MCF 10A (cell line): ENCODE results near the gene RAC3. TPM values are rescaled to one million over a fixed set of nuclear protein-coding genes. Genes with fewer than 3 reads are reported as not detected.

ENCODE experiments used
- BruUV-seq: library from RNA; stranded (reverse); fragments of 400-500 nt; replicated peaks from 2 replicates; lab custom pipeline; 2021; lab: Mats Ljungman, UMichigan
- CTCF ChIA-PET: fragments of 300-600 bp; sonication (Branson Sonifier 250); formaldehyde crosslinking; extraction: SDS; loops from one replicate; lab custom pipeline; 2021; ENCODE audit warnings: antibody characterized with exemption, inconsistent platforms; lab: Yijun Ruan, JAX
- POLR2A ChIA-PET: fragments of 300-600, 350-650 bp; sonication (Branson Sonifier 250); formaldehyde crosslinking; extraction: SDS; loops from one replicate; lab custom pipeline; 2020; ENCODE audit warnings: antibody characterized with exemption, inconsistent platforms; lab: Yijun Ruan, JAX
- DNase-seq: peaks from one replicate; pipeline ENCODE4 v3.0.0-alpha.2; 2018; ENCODE audit not compliant: unreplicated experiment
- H3K27ac Mint-ChIP-seq: one replicate; pipeline ENCODE4 v1.8.0; 2022; ENCODE audit warnings: mild to moderate bottlenecking, low read depth, mixed read lengths; ENCODE audit not compliant: unreplicated experiment
- H3K27me3 Mint-ChIP-seq: one replicate; pipeline ENCODE4 v1.8.0; 2022; ENCODE audit warnings: mixed read lengths; ENCODE audit not compliant: insufficient read depth, unreplicated experiment
- H3K36me3 Mint-ChIP-seq: one replicate; pipeline ENCODE4 v1.8.0; 2022; ENCODE audit warnings: mild to moderate bottlenecking, moderate library complexity, mixed read lengths; ENCODE audit not compliant: insufficient read depth, unreplicated experiment
- H3K4me1 Mint-ChIP-seq: one replicate; pipeline ENCODE4 v1.8.0; 2022; ENCODE audit warnings: mixed read lengths; ENCODE audit not compliant: insufficient read depth, unreplicated experiment
- H3K4me3 Mint-ChIP-seq: one replicate; pipeline ENCODE4 v1.8.0; 2022; ENCODE audit warnings: mild to moderate bottlenecking, moderate library complexity, mixed read lengths; ENCODE audit not compliant: unreplicated experiment
- H3K9me3 Mint-ChIP-seq: one replicate; pipeline ENCODE4 v1.8.0; 2022; ENCODE audit warnings: mixed read lengths; ENCODE audit not compliant: unreplicated experiment
- intact Hi-C: fragments of 100-400 bp; cut with micrococcal nuclease; formaldehyde crosslinking; loops from 2 replicates; pipeline ENCODE4 v1.14.1; 2022
- total RNA-seq: library from RNA; stranded (reverse); gene quantifications from 2 replicates; pipeline ENCODE4 v1.2.3, GENCODE V29; 2022
- TF ChIP-seq, protein P1 (sequence below): fragments of 200-600 bp; IDR thresholded peaks from one replicate; pipeline ENCODE4 v1.8.0; 2022; ENCODE audit warnings: antibody characterized with exemption, mild to moderate bottlenecking; ENCODE audit not compliant: unreplicated experiment

RAC3 gene
- total RNA-seq, 1 experiment from 2014 or later, result 9.7 TPM

DNA sequence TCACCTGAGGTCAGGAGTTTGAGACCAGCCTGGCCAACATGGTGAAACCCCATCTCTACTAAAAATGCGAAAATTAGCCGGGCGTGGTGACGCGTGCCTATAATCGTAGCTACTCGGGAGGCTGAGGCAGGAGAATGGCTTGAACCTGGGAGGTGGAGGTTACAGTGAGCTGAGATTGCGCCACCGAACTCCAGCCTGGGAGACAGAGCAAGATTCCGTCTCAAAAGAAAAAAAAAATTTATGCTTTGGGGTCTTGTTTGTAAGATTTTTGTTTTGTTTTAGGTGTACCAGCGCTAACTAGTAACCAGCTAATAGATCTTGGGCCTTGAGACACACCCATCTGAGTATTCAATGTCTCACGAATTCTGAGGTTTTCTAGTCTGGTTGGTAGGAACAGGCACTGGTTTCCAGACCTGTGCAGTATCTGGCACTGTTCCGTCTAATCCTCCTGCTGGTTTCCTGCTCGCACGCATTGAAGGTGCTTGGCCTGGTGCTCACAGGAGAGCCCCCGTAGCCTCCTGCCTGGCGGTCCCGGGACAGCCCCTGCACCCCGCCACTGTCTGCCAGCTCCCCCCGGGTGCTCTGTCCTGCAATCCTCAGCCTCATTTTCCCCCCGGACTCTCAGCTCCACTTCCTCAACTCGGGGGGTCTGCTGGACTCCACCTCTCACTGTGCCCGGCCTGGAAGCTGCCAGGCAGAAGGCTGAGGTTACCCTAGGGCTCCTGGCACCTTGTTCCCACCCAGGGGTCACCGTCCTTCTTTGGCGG, 44.7 kb downstream of the RAC3 start:
- H3K4me3 Mint-ChIP-seq, result no peak overlapping the region
- intact Hi-C loops, result no loop called here
- no peak overlapping the region for H3K27ac Mint-ChIP-seq
- POLR2A ChIA-PET, result interaction anchor here (0.6 to 3.2 kb wide), 13 partner anchors 9 to 79 kb away, joined by 3 to 15 read pairs (median 4); partner anchors contain the start of genes DCXR and DUS1L
- no peak for DNase-seq
- no TSS peak for BruUV-seq
- no peaks in the 10 kb centered on the region for H3K27me3 Mint-ChIP-seq
- peaks cover 60% of the 10 kb centered on the region for H3K36me3 Mint-ChIP-seq
- TF ChIP-seq, protein P1, sequence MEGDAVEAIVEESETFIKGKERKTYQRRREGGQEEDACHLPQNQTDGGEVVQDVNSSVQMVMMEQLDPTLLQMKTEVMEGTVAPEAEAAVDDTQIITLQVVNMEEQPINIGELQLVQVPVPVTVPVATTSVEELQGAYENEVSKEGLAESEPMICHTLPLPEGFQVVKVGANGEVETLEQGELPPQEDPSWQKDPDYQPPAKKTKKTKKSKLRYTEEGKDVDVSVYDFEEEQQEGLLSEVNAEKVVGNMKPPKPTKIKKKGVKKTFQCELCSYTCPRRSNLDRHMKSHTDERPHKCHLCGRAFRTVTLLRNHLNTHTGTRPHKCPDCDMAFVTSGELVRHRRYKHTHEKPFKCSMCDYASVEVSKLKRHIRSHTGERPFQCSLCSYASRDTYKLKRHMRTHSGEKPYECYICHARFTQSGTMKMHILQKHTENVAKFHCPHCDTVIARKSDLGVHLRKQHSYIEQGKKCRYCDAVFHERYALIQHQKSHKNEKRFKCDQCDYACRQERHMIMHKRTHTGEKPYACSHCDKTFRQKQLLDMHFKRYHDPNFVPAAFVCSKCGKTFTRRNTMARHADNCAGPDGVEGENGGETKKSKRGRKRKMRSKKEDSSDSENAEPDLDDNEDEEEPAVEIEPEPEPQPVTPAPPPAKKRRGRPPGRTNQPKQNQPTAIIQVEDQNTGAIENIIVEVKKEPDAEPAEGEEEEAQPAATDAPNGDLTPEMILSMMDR, result no peak
- H3K9me3 Mint-ChIP-seq, result no peaks in the 10 kb centered on the region
- CTCF ChIA-PET, result interaction anchor here (0.7 kb wide), 1 partner anchor 96 kb away, joined by 3 read pairs; no protein-coding TSS in a partner anchor
- no peaks in the 10 kb centered on the region for H3K4me1 Mint-ChIP-seq

DNA sequence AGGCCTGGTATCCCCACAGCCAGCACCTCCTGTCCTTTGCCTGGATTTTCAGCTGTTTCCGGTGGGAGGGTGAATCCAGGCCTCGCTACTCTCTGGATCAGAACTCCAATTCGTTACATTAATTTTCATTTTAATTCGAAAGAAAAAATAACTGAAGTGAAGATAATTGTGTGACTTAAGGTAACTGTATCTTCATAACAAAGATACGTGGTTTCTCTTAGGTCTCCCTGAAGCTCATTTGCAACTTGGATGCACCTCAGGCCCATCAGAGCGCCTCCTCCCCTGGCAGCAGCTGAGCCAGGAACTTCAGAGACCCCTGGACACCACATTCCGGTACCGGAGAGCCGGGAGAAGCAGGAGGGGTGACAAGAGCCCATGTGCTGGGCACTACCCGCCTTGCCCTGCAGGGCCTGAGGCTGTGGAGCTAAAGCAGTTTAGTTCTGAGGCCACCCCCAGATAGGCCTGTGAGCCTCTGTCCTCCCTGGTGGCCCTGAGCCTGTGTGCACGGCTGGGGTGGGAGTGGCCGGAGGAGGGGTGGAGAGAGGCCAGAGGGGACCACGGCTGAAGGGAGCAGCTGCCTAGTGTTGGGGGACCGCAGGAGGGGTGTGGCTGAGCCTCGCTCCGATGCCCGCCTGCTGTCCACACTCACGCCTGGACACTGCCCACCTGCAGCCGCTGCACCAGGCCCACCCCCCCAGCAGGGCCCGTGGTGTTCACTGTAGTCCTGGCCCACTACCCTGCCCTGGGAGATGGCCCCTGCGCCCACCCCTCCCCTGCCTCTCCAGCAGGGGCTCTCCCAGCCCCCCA, 45.5 kb downstream of the RAC3 start:
- no peak for DNase-seq
- Mint-ChIP-seq H3K27ac (no peak overlapping the region), H3K27me3 (no peaks in the 10 kb centered on the region), H3K9me3 (no peaks in the 10 kb centered on the region), H3K4me3 (no peak overlapping the region), H3K36me3 (peaks cover 68% of the 10 kb centered on the region), H3K4me1 (no peaks in the 10 kb centered on the region)
- POLR2A ChIA-PET, result interaction anchor here (0.6 to 3.2 kb wide), 11 partner anchors 10 to 78 kb away, joined by 3 to 15 read pairs (median 4); partner anchors contain the start of genes DCXR and DUS1L
- BruUV-seq, result no TSS peak
- intact Hi-C loops, result no loop called here
- TF ChIP-seq, protein P1, result no peak
- CTCF ChIA-PET, result interaction anchor here (0.5 to 0.7 kb wide), 2 partner anchors 10 to 97 kb away, joined by 3 to 4 read pairs; no protein-coding TSS in a partner anchor

DNA sequence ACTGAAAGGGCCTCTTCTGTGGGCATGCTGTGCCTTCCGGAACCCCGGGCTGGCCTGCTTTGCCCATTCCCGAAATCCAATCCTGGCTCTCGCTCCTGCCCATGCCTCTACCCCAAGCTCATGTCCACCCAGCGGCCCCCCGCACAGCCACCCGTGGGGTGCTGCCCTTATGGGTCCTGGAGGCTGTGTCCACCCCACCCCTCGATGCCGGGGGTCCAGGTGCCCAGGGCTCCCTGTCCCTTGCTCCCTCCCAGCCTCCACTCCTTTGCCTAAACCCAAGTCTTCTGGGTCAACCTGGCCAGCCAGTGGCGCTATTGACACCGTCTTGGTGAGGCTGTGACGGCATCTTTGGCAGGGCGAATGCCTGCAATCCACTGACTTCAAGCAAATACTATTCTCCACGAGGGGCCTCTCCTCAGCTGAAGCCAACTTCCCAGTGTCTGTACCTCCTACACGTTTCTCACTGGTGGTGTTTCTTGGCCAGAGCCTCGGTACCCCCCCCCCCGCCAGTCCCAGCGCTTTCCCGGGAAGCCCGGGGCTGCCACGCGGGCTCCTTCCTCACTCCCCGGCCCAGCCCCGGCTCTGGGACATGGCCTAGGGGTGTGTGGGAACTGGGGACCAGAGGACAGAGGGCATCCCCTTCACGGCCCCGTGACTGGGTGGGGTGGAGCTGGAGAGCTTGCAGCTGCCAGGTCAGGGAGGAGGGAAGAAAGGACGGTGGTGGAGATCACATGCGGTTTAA, 46.3 kb downstream of the RAC3 start:
- no peak for DNase-seq
- BruUV-seq, result no TSS peak
- Mint-ChIP-seq H3K27ac (no peak overlapping the region), H3K9me3 (no peaks in the 10 kb centered on the region), H3K36me3 (peaks cover 70% of the 10 kb centered on the region), H3K4me3 (no peak overlapping the region), H3K27me3 (no peaks in the 10 kb centered on the region), H3K4me1 (no peaks in the 10 kb centered on the region)
- TF ChIP-seq, protein P1, result no peak
- ChIA-PET POLR2A (interaction anchor here (1.0 to 3.2 kb wide), 6 partner anchors 12 to 77 kb away, joined by 3 to 15 read pairs (median 4); partner anchors contain the start of genes DCXR and DUS1L), CTCF (interaction anchor here (0.5 to 0.6 kb wide), 2 partner anchors 11 to 47 kb away, joined by 3 to 4 read pairs; no protein-coding TSS in a partner anchor)
- intact Hi-C loops, result no loop called here
